ENCODE data around the gene ZDHHC5.

ZDHHC5 gene

DNA sequence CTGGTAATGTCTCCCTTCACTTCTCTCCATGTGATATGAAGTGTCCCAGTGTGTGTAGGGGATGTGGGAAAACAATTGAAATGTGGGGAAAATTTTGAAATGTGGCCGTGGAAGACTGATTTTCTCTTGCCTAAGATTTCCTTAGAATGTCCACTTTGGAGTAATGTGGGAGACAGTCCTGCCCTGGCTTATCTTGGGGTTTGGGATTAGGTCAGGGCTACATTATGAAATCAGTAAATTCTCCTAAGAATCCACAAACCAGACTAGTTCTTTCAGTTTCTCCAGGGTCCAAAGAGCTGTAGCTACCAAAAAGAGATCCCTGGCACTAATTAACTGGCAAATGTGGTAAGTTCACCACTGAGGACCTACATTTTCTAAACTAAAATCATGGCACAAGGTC lies 41.0 kb upstream of the ZDHHC5 start:
- no peak overlapping the region for H3K4me3 ChIP-seq (ENCODE audit: low read depth, low read length, poor library complexity, severe bottlenecking)
- H3K79me2 ChIP-seq (ENCODE audit: insufficient read depth, low read length): no peaks in the 10 kb centered on the region
- H3F3A ChIP-seq (ENCODE audit: insufficient read depth, low read length): no peaks in the 10 kb centered on the region
- H3K9me3 ChIP-seq (ENCODE audit: low read length): no peaks in the 10 kb centered on the region
- no peak for TF ChIP-seq EZH2 (IDR thresholded peaks at IDR 0.05; ENCODE audit: borderline replicate concordance, low read length)
- no peak for TF ChIP-seq CTCF (IDR thresholded peaks at IDR 0.05; ENCODE audit: low read length)
- no peaks in the 10 kb centered on the region for H4K20me1 ChIP-seq (ENCODE audit: insufficient read depth, low read length)
- no peak overlapping the region for H3K27ac ChIP-seq (ENCODE audit: low read depth, low read length, poor library complexity, severe bottlenecking)
- no peaks in the 10 kb centered on the region for H3K36me3 ChIP-seq (ENCODE audit: insufficient read depth, low read length)
- H3K9me2 ChIP-seq (ENCODE audit: low read depth, low read length): no peaks in the 10 kb centered on the region
- H3K9ac ChIP-seq (ENCODE audit: low read length): no peak overlapping the region
- no peak overlapping the region for H3K4me2 ChIP-seq (ENCODE audit: low read length)
- H2AFZ ChIP-seq (ENCODE audit: low read length): no peak overlapping the region
- H3K27me3 ChIP-seq (ENCODE audit: insufficient read depth, low read length): no peaks in the 10 kb centered on the region
- H3K4me1 ChIP-seq (ENCODE audit: insufficient read depth, low read length, severe bottlenecking): no peaks in the 10 kb centered on the region

- Histone ChIP-seq H3K9me2 (ENCODE audit: low read depth, low read length) (no peaks in the 10 kb centered on the region), H3F3A (ENCODE audit: insufficient read depth, low read length) (no peaks in the 10 kb centered on the region), H3K9ac (ENCODE audit: low read length) (no peak overlapping the region), H3K79me2 (ENCODE audit: insufficient read depth, low read length) (no peaks in the 10 kb centered on the region), H3K27ac (ENCODE audit: low read depth, low read length, poor library complexity, severe bottlenecking) (no peak overlapping the region), H4K20me1 (ENCODE audit: insufficient read depth, low read length) (no peaks in the 10 kb centered on the region), H3K4me3 (ENCODE audit: low read depth, low read length, poor library complexity, severe bottlenecking) (no peak overlapping the region), H2AFZ (ENCODE audit: low read length) (no peak overlapping the region), H3K9me3 (ENCODE audit: low read length) (no peaks in the 10 kb centered on the region), H3K4me1 (ENCODE audit: insufficient read depth, low read length, severe bottlenecking) (no peaks in the 10 kb centered on the region), H3K36me3 (ENCODE audit: insufficient read depth, low read length) (no peaks in the 10 kb centered on the region), H3K4me2 (ENCODE audit: low read length) (no peak overlapping the region), H3K27me3 (ENCODE audit: insufficient read depth, low read length) (no peaks in the 10 kb centered on the region)
- TF ChIP-seq CTCF (IDR thresholded peaks at IDR 0.05; ENCODE audit: low read length): no peak
- no peak for TF ChIP-seq EZH2 (IDR thresholded peaks at IDR 0.05; ENCODE audit: borderline replicate concordance, low read length)
Observed at GRCh38 chr11:57630171-57630570, 37.7 kb upstream of the ZDHHC5 start.

GRCh38 chr11:57632116-57632515 lies 35.8 kb upstream of the ZDHHC5 start:
- no peak overlapping the region for H3K4me2 ChIP-seq (ENCODE audit: low read length)
- H3K36me3 ChIP-seq (ENCODE audit: insufficient read depth, low read length): no peaks in the 10 kb centered on the region

More at GRCh38 chr11:57632116-57632515, 35.8 kb upstream of the ZDHHC5 start:
- no peaks in the 10 kb centered on the region for H3F3A ChIP-seq (ENCODE audit: insufficient read depth, low read length)
- H3K79me2 ChIP-seq (ENCODE audit: insufficient read depth, low read length): no peaks in the 10 kb centered on the region
- no peaks in the 10 kb centered on the region for H4K20me1 ChIP-seq (ENCODE audit: insufficient read depth, low read length)
- H3K27me3 ChIP-seq (ENCODE audit: insufficient read depth, low read length): 0 out of 2 replicates have a peak, but pooled peaks cover 5% of the 10 kb centered on the region
- no peaks in the 10 kb centered on the region for H3K9me2 ChIP-seq (ENCODE audit: low read depth, low read length)
- H3K4me3 ChIP-seq (ENCODE audit: low read depth, low read length, poor library complexity, severe bottlenecking): no peak overlapping the region
- H2AFZ ChIP-seq (ENCODE audit: low read length): no peak overlapping the region
- TF ChIP-seq CTCF (IDR thresholded peaks at IDR 0.05; ENCODE audit: low read length) (no peak), EZH2 (IDR thresholded peaks at IDR 0.05; ENCODE audit: borderline replicate concordance, low read length) (no peak)
- H3K9ac ChIP-seq (ENCODE audit: low read length): no peak overlapping the region
- H3K27ac ChIP-seq (ENCODE audit: low read depth, low read length, poor library complexity, severe bottlenecking): no peak overlapping the region
- H3K4me1 ChIP-seq (ENCODE audit: insufficient read depth, low read length, severe bottlenecking): no peaks in the 10 kb centered on the region
- no peaks in the 10 kb centered on the region for H3K9me3 ChIP-seq (ENCODE audit: low read length)
